ENCODE data around the gene NTM.

DNA sequence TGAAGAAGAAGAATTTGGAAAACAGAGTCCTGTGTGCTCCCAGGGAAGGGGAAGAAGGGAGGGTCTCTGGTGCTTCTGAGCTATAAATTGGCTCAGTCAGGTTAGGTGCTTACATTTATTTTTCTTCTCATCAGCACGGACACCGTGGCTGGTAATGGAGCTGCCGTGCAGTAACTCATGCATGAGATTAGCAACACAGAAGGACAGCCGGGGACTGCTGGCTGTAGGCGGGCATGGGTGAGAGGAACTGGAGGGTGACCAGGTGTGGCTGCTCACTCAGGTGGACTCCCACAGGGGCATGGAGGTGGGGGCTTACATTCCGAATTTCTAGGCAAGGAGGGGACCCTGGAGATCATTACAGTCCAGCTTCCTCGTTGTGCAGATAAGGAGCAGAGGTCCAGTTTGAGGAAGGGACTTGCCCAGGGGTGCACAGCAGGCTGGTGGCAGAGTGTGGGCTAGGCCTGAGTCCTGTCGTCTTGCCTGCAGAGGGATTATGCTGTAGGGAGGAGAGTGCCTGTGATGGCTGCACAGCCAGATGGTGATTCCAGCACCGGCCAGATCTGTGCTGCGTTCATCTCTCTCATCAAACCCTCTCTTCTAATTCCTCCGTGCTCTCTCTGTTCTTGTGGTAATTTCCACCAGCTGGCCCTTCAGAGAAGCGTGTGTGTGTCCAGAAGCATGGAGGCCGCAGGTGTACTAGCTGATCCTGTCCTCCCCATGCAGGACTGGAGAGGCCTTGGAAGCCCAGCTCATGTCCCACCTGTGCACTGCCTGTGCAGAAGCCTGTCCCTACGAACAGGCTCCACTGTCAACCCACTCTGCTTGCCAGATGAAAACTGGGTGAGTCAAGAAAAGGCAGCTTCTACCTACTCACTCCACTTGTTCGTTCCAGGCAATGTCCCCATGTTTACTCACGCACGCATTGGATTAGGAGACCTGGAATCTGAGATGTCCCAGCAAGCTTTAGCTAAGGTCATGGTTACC, 78.9 kb downstream of the NTM start:
- TF ChIP-seq, protein P1, sequence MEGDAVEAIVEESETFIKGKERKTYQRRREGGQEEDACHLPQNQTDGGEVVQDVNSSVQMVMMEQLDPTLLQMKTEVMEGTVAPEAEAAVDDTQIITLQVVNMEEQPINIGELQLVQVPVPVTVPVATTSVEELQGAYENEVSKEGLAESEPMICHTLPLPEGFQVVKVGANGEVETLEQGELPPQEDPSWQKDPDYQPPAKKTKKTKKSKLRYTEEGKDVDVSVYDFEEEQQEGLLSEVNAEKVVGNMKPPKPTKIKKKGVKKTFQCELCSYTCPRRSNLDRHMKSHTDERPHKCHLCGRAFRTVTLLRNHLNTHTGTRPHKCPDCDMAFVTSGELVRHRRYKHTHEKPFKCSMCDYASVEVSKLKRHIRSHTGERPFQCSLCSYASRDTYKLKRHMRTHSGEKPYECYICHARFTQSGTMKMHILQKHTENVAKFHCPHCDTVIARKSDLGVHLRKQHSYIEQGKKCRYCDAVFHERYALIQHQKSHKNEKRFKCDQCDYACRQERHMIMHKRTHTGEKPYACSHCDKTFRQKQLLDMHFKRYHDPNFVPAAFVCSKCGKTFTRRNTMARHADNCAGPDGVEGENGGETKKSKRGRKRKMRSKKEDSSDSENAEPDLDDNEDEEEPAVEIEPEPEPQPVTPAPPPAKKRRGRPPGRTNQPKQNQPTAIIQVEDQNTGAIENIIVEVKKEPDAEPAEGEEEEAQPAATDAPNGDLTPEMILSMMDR (IDR thresholded peaks at IDR 0.05; ENCODE audit: insufficient read depth, low read length) = no peak
- no peak for TF ChIP-seq POLR2AphosphoS5 (IDR thresholded peaks at IDR 0.05; ENCODE audit: low read depth)
